Glutamatergic neuron (in vitro differentiated cells): ENCODE results near the gene CLIP4. TPM values are rescaled to one million over a fixed set of nuclear protein-coding genes. Genes with fewer than 3 reads are reported as not detected.

Source experiments
- DNase-seq: peaks from one replicate; pipeline ENCODE4 v3.0.0; 2022
- H3K27ac Mint-ChIP-seq: one replicate; pipeline ENCODE4 v1.8.0; 2020; ENCODE audit warnings: mild to moderate bottlenecking, mixed read lengths, inconsistent platforms; ENCODE audit not compliant: unreplicated experiment
- H3K27me3 Mint-ChIP-seq: one replicate; pipeline ENCODE4 v1.8.0; 2020; ENCODE audit warnings: mild to moderate bottlenecking, moderate library complexity, mixed read lengths, inconsistent platforms; ENCODE audit not compliant: unreplicated experiment
- H3K36me3 Mint-ChIP-seq: one replicate; pipeline ENCODE4 v1.8.0; 2020; ENCODE audit warnings: mild to moderate bottlenecking, mixed read lengths, inconsistent platforms; ENCODE audit not compliant: unreplicated experiment
- H3K4me1 Mint-ChIP-seq: one replicate; pipeline ENCODE4 v1.8.0; 2020; ENCODE audit warnings: mild to moderate bottlenecking, low read depth, mixed read lengths, inconsistent platforms; ENCODE audit not compliant: unreplicated experiment
- H3K4me3 Mint-ChIP-seq: one replicate; pipeline ENCODE4 v1.8.0; 2020; ENCODE audit warnings: mild to moderate bottlenecking, mixed read lengths, inconsistent platforms; ENCODE audit not compliant: unreplicated experiment
- H3K9me3 Mint-ChIP-seq: one replicate; pipeline ENCODE4 v1.8.0; 2020; ENCODE audit warnings: mild to moderate bottlenecking, moderate library complexity, mixed read lengths, inconsistent platforms; ENCODE audit not compliant: unreplicated experiment
- CTCF ChIP-seq: fragments of 200-600 bp; sonication (generic); IDR thresholded peaks from one replicate; pipeline ENCODE4 v1.5.0; 2021; ENCODE audit not compliant: partially characterized antibody, unreplicated experiment
- total RNA-seq: library from RNA; stranded (reverse); fragmentation: NEBNext Ultra II Directional; extraction: Animal tissue kit (Norgen Biotek cat#: 25700); gene quantifications from one replicate; pipeline ENCODE4 v1.2.1, GENCODE V29; 2021; ENCODE audit not compliant: unreplicated experiment

The CLIP4 gene
- total RNA-seq, 1 donor from 2014 or later: 3.3 TPM

- H3K4me1 Mint-ChIP-seq: peaks cover 3% of the 10 kb centered on the region
- DNase-seq: no peak
- H3K27me3 Mint-ChIP-seq: peaks cover 11% of the 10 kb centered on the region
- TF ChIP-seq CTCF: no peak
- no peak overlapping the region for H3K4me3 Mint-ChIP-seq
- peaks cover 5% of the 10 kb centered on the region for H3K9me3 Mint-ChIP-seq
- H3K27ac Mint-ChIP-seq: no peak overlapping the region
- H3K36me3 Mint-ChIP-seq: peaks cover 11% of the 10 kb centered on the region
These were observed 107.4 kb downstream of the CLIP4 start for GRCh38 chr2:29222381-29223179.

- peaks cover 5% of the 10 kb centered on the region for H3K9me3 Mint-ChIP-seq
- DNase-seq: no peak
- H3K27ac Mint-ChIP-seq: no peak overlapping the region
- peaks cover 11% of the 10 kb centered on the region for H3K36me3 Mint-ChIP-seq
- no peak overlapping the region for H3K4me3 Mint-ChIP-seq
- peaks cover 11% of the 10 kb centered on the region for H3K27me3 Mint-ChIP-seq
- TF ChIP-seq CTCF: no peak
- H3K4me1 Mint-ChIP-seq: peaks cover 5% of the 10 kb centered on the region
These were observed 108.0 kb downstream of the CLIP4 start for GRCh38 chr2:29223257-29223656.

GRCh38 chr2:29223851-29224692, 108.9 kb downstream of the CLIP4 start:
- Mint-ChIP-seq H3K27me3 (peaks cover 9% of the 10 kb centered on the region), H3K9me3 (peaks cover 5% of the 10 kb centered on the region), H3K36me3 (peaks cover 11% of the 10 kb centered on the region), H3K27ac (no peak overlapping the region), H3K4me1 (peaks cover 5% of the 10 kb centered on the region), H3K4me3 (no peak overlapping the region)
- TF ChIP-seq CTCF: no peak
- DNase-seq: no peak

GRCh38 chr2:29224693-29225551, 109.7 kb downstream of the CLIP4 start:
- H3K4me1 Mint-ChIP-seq: peaks cover 5% of the 10 kb centered on the region
- peaks cover 11% of the 10 kb centered on the region for H3K36me3 Mint-ChIP-seq
- peaks cover 9% of the 10 kb centered on the region for H3K27me3 Mint-ChIP-seq
- H3K4me3 Mint-ChIP-seq: no peak overlapping the region
- no peak for DNase-seq
- H3K27ac Mint-ChIP-seq: no peak overlapping the region
- no peak for TF ChIP-seq CTCF
- peaks cover 5% of the 10 kb centered on the region for H3K9me3 Mint-ChIP-seq
